ENCODE measurements around the gene TLCD2. TPM values are rescaled to one million over a fixed set of nuclear protein-coding genes. Genes with fewer than 3 reads are reported as not detected.

TLCD2 gene
- total RNA-seq, 1 experiment from 2014 or later: 1.5 TPM

GRCh38 chr17:1676401-1676800 lies 33.8 kb downstream of the TLCD2 start:
- Mint-ChIP-seq H3K4me3 (no peak overlapping the region), H3K27me3 (ENCODE audit: low read depth) (no peaks in the 10 kb centered on the region), H3K4me1 (no peaks in the 10 kb centered on the region), H3K36me3 (ENCODE audit: insufficient read depth in 1 of 3, low read depth in 3 of 3) (peaks cover 78 to 97% (median 95%) of the 10 kb centered on the region in 3 experiments), H3K27ac (no peak overlapping the region), H3K9me3 (no peaks in the 10 kb centered on the region)
- Histone ChIP-seq H4K8ac (replicated peaks; ENCODE audit: insufficient read length, low read depth, low read length) (no peak overlapping the region), H3K79me1 (ENCODE audit: insufficient read depth, low read depth, low read length, poor library complexity, severe bottlenecking) (no peaks in the 10 kb centered on the region), H2BK12ac (ENCODE audit: insufficient read length, low read depth, low read length) (no peak overlapping the region), H3K79me2 (ENCODE audit: insufficient read depth, low read length) (no peaks in the 10 kb centered on the region), H2AFZ (ENCODE audit: low read length) (no peak overlapping the region), H2BK20ac (ENCODE audit: low read depth, low read length, poor library complexity, severe bottlenecking) (no peak overlapping the region), H3K56ac (ENCODE audit: insufficient read length, low read depth, low read length) (no peak overlapping the region), H3K14ac (ENCODE audit: insufficient read depth, low read length) (no peak overlapping the region), H3K23ac (ENCODE audit: insufficient read length, low read depth, low read length) (no peak overlapping the region), H3K23me2 (ENCODE audit: insufficient read length, low read depth, low read length, poor library complexity, severe bottlenecking) (no peaks in the 10 kb centered on the region), H4K91ac (ENCODE audit: insufficient read length, low read depth, low read length) (no peak overlapping the region), H3K18ac (ENCODE audit: insufficient read length, low read depth, low read length) (no peak overlapping the region), H3K9ac (ENCODE audit: extremely low read depth, insufficient read length, low read length) (no peak overlapping the region), H3K9me3 (ENCODE audit: control insufficient read depth, low read depth, low read length) (no peaks in the 10 kb centered on the region), H2BK15ac (ENCODE audit: low read depth, low read length) (no peak overlapping the region), H4K5ac (ENCODE audit: insufficient read length, low read depth, low read length) (no peak overlapping the region), H2AK5ac (ENCODE audit: insufficient read length, low read length) (no peak overlapping the region), H3K4me2 (ENCODE audit: insufficient read depth, insufficient read length, low read length) (no peak overlapping the region), H3T11ph (ENCODE audit: low read length) (no peak overlapping the region), H4K20me1 (ENCODE audit: control insufficient read depth, insufficient read depth, insufficient read length) (no peaks in the 10 kb centered on the region), H3K27ac (ENCODE audit: insufficient read length, low read depth, low read length) (no peak overlapping the region), H3K4me1 (ENCODE audit: insufficient read depth, low read length) (no peaks in the 10 kb centered on the region), H2BK5ac (ENCODE audit: insufficient read length, low read length) (no peak overlapping the region), H2BK120ac (ENCODE audit: low read depth, low read length, poor library complexity, severe bottlenecking) (no peak overlapping the region), H3K4ac (ENCODE audit: low read depth, low read length) (no peak overlapping the region), H3K27me3 (ENCODE audit: insufficient read depth, low read length) (0 out of 2 replicates have a peak, but pooled peaks cover 3% of the 10 kb centered on the region)
- TF ChIP-seq, protein P1, sequence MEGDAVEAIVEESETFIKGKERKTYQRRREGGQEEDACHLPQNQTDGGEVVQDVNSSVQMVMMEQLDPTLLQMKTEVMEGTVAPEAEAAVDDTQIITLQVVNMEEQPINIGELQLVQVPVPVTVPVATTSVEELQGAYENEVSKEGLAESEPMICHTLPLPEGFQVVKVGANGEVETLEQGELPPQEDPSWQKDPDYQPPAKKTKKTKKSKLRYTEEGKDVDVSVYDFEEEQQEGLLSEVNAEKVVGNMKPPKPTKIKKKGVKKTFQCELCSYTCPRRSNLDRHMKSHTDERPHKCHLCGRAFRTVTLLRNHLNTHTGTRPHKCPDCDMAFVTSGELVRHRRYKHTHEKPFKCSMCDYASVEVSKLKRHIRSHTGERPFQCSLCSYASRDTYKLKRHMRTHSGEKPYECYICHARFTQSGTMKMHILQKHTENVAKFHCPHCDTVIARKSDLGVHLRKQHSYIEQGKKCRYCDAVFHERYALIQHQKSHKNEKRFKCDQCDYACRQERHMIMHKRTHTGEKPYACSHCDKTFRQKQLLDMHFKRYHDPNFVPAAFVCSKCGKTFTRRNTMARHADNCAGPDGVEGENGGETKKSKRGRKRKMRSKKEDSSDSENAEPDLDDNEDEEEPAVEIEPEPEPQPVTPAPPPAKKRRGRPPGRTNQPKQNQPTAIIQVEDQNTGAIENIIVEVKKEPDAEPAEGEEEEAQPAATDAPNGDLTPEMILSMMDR (conservative IDR thresholded peaks at IDR 0.05): no peak
- DNase-seq: no peak
- WGBS (ENCODE audit: extremely low coverage, insufficient read length, low lambda C conversion rate): no CpG with 5 or more reads among the region's 13 CpGs

Data from H9 (cell line).